GM12864 (cell line): ENCODE measurements around the gene FBN1.

Source experiments
- DNase-seq: peaks from one replicate; pipeline ENCODE4 v3.0.0-alpha.2; 2011; ENCODE audit warnings: low read depth
- H3K4me3 ChIP-seq: 2 replicates; pipeline ENCODE4 v1.5.1; 2011; ENCODE audit warnings: mild to moderate bottlenecking, low read depth, low read length, control low read depth
- CTCF ChIP-seq: IDR thresholded peaks from 2 replicates; pipeline ENCODE4 v1.5.1; 2011; ENCODE audit warnings: low read depth, mild to moderate bottlenecking, moderate library complexity, low read length, control low read depth, inconsistent platforms; ENCODE audit errors: missing control alignments

Gene FBN1

GRCh38 chr15:48634893-48635292 lies 10.6 kb downstream of the FBN1 start:
- TF ChIP-seq CTCF, result no peak
- DNase-seq, result no peak
- H3K4me3 ChIP-seq, result no peak overlapping the region

GRCh38 chr15:48634096-48634495 lies 11.4 kb downstream of the FBN1 start:
- no peak for TF ChIP-seq CTCF
- H3K4me3 ChIP-seq, result no peak overlapping the region
- DNase-seq, result no peak

- no peak for TF ChIP-seq CTCF
- no peak for DNase-seq
- no peak overlapping the region for H3K4me3 ChIP-seq
Measured at GRCh38 chr15:48632651-48633050, 12.9 kb downstream of the FBN1 start.

- DNase-seq, result no peak
- H3K4me3 ChIP-seq, result no peak overlapping the region
- TF ChIP-seq CTCF, result no peak
Measured at GRCh38 chr15:48631176-48631770, 14.2 kb downstream of the FBN1 start.

GRCh38 chr15:48630245-48630644 lies 15.3 kb downstream of the FBN1 start:
- no peak for TF ChIP-seq CTCF
- H3K4me3 ChIP-seq, result no peak overlapping the region
- DNase-seq, result no peak

GRCh38 chr15:48628832-48629231 lies 16.7 kb downstream of the FBN1 start:
- no peak for DNase-seq
- TF ChIP-seq CTCF, result no peak
- H3K4me3 ChIP-seq, result no peak overlapping the region

- DNase-seq, result no peak
- H3K4me3 ChIP-seq, result no peak overlapping the region
- TF ChIP-seq CTCF, result no peak
Measured at GRCh38 chr15:48627260-48627940, 18.1 kb downstream of the FBN1 start.
